Activated naive CD4-positive, alpha-beta T cell treated with anti-CD3 and anti-CD28 coated beads, Interleukin-2, amount 10 ng/mL, durations not matched to agents 7 days and 5 days (primary cell): ENCODE data around the gene TBX4.

Experiments
- CTCF ChIA-PET: fragments of 350-600 bp; sonication (Branson Sonifier 250); formaldehyde crosslinking; loops from one replicate; lab custom pipeline; 2021; ENCODE audit warnings: antibody characterized with exemption; lab: Charles Lee
- DNase-seq: peaks from one replicate; pipeline ENCODE4 v3.0.0-alpha.2; 2020
- H3K27ac Mint-ChIP-seq: one replicate; pipeline ENCODE4 v1.8.0; 2021; ENCODE audit warnings: mild to moderate bottlenecking, moderate library complexity, mixed read lengths
- H3K27me3 Mint-ChIP-seq: one replicate; pipeline ENCODE4 v1.8.0; 2021; ENCODE audit warnings: mild to moderate bottlenecking, mixed read lengths
- H3K36me3 Mint-ChIP-seq: one replicate; pipeline ENCODE4 v1.8.0; 2021; ENCODE audit warnings: mixed read lengths
- H3K4me1 Mint-ChIP-seq: one replicate; pipeline ENCODE4 v1.8.0; 2021; ENCODE audit warnings: mixed read lengths
- H3K4me3 Mint-ChIP-seq: one replicate; pipeline ENCODE4 v1.8.0; 2021; ENCODE audit warnings: mild to moderate bottlenecking, moderate library complexity, mixed read lengths
- H3K9me3 Mint-ChIP-seq: one replicate; pipeline ENCODE4 v1.8.0; 2021; ENCODE audit warnings: mixed read lengths

TBX4 gene

DNA sequence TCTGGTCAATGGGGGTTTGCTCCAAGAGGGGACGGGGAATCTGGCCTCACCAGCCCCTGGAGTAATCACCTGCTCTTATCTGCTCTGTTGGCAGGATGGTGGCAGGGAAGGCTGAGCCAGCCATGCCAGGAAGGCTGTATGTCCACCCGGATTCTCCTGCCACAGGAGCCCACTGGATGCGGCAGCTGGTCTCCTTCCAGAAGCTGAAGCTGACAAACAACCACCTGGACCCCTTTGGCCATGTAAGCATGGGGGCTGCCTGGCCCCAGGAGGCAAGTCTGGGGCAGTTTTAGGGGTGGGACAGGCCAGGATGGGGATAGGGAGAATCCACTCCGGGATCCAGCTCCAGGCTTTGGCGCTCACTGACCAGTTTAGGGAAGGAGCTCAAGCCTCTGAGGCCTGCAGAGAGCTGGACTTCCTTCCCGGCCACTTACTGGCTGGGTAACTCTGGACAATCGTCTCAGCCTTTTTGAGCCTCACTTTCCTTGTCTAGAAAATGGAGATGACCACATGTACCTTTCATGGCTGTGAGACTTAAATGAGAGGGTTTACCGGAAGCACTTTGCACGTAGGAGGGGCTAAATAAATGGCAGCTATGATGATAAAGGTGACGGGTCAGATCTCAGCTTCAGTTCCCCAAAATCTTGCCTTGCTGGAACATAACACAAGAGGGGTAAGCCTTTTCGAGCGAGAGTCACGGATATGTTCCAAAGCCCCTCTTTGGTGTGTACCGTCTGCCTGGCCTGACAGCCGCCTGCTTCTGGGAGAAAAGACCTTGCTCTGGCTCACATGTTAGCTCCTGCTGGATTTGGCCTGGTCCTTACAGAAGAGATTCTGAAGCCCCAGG, 15.4 kb downstream of the TBX4 start:
- Mint-ChIP-seq H3K4me1 (peaks cover 1% of the 10 kb centered on the region), H3K27ac (no peak overlapping the region), H3K9me3 (no peaks in the 10 kb centered on the region), H3K27me3 (peaks cover 68% of the 10 kb centered on the region), H3K36me3 (no peaks in the 10 kb centered on the region), H3K4me3 (no peak overlapping the region)
- no peak for DNase-seq
- CTCF ChIA-PET = interaction anchor here (0.6 to 2.2 kb wide), 4 partner anchors 22 to 512 kb away, joined by 3 to 7 read pairs (median 3); no protein-coding TSS in a partner anchor

DNA sequence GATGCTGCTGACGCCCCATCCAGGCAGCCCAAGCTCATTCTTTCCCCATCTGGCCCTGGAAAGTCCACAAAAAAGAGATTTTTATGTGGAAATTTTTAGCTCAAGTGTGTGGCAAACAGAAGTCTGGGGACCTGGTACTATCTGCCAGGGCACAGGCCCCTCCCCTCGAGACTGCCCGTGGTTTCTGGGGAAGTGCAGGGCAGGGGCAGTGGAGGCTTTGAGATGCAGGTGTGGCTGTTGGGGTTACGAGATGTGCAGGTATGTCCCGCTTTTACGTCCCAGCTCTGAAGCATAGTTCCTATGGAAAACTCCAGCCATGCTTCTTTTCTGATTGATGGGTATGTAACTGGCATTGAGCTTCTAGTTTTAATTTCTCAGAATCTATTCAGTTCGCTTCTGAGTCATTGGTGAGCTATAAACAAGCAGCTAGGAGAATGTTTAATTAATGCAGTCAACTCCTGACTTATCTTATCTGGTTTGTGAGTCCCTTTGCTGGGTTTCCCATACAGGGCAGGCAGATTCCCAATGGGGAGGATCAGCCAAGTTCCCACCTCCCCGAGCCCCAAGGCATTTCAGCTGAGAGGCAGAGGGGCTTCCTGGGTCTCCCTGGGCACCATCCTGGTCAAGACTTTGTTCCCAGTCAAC, 16.2 kb downstream of the TBX4 start:
- H3K36me3 Mint-ChIP-seq = no peaks in the 10 kb centered on the region
- no peak overlapping the region for H3K4me3 Mint-ChIP-seq
- no peak for DNase-seq
- H3K27ac Mint-ChIP-seq = no peak overlapping the region
- CTCF ChIA-PET = interaction anchor here (0.6 to 2.2 kb wide), 4 partner anchors 23 to 513 kb away, joined by 3 to 7 read pairs (median 3); no protein-coding TSS in a partner anchor
- H3K27me3 Mint-ChIP-seq = peaks cover 63% of the 10 kb centered on the region
- H3K9me3 Mint-ChIP-seq = no peaks in the 10 kb centered on the region
- no peaks in the 10 kb centered on the region for H3K4me1 Mint-ChIP-seq

DNA sequence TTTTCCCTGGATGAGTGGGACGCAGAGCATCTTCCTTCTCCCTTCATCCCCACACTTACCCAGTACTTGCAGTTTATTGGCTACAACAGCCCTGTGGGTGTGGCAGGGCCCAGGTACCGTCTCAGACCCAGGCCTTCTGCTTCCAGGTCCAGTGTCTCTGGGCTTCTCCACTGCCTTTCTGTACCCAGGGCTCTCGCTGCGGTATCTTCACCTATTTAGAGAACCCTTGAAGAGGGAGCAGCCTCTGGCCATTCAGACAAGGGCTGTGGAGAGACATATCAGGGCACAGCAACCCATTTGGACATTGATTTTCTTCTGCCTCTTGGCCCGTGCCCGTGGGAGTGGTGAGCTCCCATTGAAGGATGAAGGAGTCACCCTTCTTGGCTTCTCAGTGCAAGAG, 17.3 kb downstream of the TBX4 start:
- DNase-seq = no peak
- peaks cover 55% of the 10 kb centered on the region for H3K27me3 Mint-ChIP-seq

DNA sequence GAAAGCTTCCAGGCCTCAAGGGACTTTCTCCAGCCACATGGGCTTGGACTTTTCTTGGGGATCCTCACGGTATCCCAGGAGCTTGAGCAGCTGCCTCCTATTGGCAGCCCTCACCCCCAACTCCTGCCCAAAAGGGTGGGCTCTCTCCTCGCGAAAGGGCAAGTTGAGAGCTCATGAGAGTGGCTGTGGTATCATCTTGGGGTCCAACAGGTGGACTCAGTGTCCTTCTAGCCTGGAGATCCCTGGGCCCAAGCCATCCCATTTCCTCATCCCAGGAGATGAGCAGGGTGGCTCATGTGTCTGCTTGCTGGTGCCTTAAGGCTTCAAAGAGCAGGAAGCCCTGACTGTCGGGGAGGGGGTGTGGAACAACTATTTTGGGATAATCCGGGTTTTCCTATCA, 17.7 kb downstream of the TBX4 start:
- Mint-ChIP-seq H3K9me3 (no peaks in the 10 kb centered on the region), H3K36me3 (no peaks in the 10 kb centered on the region), H3K27ac (no peak overlapping the region), H3K4me1 (no peaks in the 10 kb centered on the region), H3K4me3 (no peak overlapping the region), H3K27me3 (peaks cover 53% of the 10 kb centered on the region)
- no peak for DNase-seq
- CTCF ChIA-PET = interaction anchor here (0.6 kb wide), 1 partner anchor 1524 kb away, joined by 3 read pairs; no protein-coding TSS in a partner anchor

More for the DNA sequence above, 17.3 kb downstream of the TBX4 start:
- H3K9me3 Mint-ChIP-seq = no peaks in the 10 kb centered on the region
- H3K4me1 Mint-ChIP-seq = no peaks in the 10 kb centered on the region
- CTCF ChIA-PET = interaction anchor here (0.6 kb wide), 1 partner anchor 1525 kb away, joined by 3 read pairs; no protein-coding TSS in a partner anchor
- H3K27ac Mint-ChIP-seq = no peak overlapping the region
- no peaks in the 10 kb centered on the region for H3K36me3 Mint-ChIP-seq
- H3K4me3 Mint-ChIP-seq = no peak overlapping the region

DNA sequence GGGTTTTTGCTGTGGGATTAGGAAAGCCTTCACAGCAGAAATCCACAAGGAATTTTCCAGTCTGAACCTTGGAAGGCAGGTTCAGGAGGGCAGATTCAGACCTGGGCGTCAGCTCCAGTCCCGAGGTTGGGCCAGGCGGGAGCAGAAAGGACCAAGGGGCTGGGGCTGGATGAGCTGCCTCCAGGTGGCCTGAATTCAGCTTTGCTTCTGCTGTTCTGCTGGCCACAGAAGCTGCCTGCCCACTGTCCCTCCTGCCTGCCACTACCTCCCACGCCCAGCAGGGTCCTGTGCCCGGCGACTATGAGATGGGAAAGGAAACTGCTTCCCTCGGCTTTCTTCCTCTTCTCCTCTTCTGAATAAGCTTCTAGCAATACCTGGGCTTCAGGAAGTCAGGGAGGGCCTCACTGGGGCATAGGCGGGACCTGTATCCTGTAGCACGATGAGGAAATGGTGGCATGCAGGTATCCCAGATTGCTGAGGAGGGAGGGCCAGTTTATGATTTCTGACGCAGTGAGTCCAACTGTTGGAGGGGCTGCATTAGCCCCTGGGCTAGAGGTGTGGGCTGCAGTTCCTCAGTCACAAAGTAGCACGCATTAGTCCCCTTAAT, 18.4 kb downstream of the TBX4 start:
- Mint-ChIP-seq H3K27ac (no peak overlapping the region), H3K36me3 (no peaks in the 10 kb centered on the region), H3K9me3 (no peaks in the 10 kb centered on the region), H3K4me3 (no peak overlapping the region), H3K27me3 (peaks cover 53% of the 10 kb centered on the region), H3K4me1 (no peaks in the 10 kb centered on the region)
- no peak for DNase-seq
- CTCF ChIA-PET = no interaction called here

DNA sequence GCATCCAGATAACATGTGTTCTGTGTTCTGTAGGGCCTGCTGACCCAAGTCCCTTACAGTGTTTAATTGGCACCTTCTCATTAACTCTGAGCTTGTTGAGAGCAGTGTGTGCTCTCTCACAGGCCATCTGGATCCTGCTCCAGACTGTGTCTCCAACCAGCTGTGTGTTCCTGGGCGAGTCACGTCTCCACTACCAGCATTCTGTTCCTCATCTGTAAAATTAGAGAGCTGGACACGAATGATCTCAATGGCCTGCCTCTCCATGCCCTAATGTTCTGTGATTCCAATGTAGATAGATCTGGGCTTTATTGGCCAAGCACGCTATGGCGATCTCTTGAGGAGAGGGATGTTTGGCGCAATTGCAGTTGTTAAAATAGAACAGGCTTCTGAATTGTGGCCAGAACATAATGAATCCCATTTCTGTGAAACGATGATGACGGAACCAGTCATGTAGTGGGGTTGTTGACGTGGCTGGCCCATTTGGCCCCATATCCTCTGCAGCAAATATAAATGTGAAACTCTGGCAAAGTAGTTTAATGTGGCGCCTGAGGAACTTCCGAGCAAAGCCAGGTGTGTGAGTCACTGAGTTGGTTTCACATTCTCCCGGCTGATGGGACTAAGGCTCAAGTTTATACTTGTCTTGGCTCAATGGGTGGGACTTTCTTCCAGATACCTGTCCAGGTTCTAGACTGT, 22.2 kb downstream of the TBX4 start:
- Mint-ChIP-seq H3K4me3 (no peak overlapping the region), H3K36me3 (no peaks in the 10 kb centered on the region), H3K27me3 (peaks cover 33% of the 10 kb centered on the region), H3K4me1 (no peaks in the 10 kb centered on the region), H3K9me3 (no peaks in the 10 kb centered on the region), H3K27ac (no peak overlapping the region)
- CTCF ChIA-PET = no interaction called here
- no peak for DNase-seq

DNA sequence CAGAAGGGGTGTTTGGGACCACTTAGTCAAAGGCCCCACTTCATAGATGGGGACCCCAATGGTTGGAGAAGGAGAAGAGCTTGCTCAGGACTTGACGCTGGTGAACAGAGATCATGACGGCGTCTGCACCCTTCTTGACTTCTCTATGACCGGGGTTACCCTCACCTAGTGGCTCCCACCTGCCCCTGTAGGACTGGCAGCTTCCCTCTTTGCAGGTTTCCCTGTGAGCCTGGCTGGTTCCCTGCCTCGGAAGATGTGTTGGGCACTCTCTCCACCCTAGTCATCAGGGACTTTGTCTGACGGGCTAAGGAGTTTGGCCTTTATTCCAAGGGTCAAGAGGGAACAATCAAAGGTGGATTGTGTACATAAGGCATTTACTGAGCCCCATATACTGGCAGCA, 22.7 kb downstream of the TBX4 start:
- Mint-ChIP-seq H3K27me3 (peaks cover 32% of the 10 kb centered on the region), H3K4me3 (no peak overlapping the region), H3K4me1 (no peaks in the 10 kb centered on the region), H3K27ac (peak overlapping the region; percentile 64), H3K36me3 (no peaks in the 10 kb centered on the region), H3K9me3 (no peaks in the 10 kb centered on the region)
- CTCF ChIA-PET = no interaction called here
- DNase-seq = no peak

DNA sequence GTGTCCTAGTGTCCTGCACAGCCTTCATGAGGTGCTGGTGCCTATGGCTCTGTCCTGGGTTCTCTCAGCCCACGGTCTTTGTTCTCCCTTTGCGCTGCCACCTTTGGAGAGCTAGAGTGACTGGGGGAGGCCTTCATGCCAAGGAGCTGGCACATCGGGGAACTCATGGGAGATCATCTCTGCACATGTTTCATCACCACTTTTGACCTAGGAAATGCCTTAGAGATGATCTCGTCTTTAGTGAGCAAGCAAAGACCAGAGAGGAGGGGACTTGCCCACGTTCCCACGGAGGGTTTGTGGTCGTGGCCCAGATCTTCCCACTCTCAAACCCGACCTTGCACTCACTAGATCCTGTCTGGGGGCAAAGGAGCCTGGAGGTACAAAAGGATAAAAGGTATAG, 23.5 kb downstream of the TBX4 start:
- CTCF ChIA-PET = no interaction called here
- Mint-ChIP-seq H3K4me3 (no peak overlapping the region), H3K36me3 (no peaks in the 10 kb centered on the region), H3K9me3 (no peaks in the 10 kb centered on the region), H3K4me1 (no peaks in the 10 kb centered on the region), H3K27ac (no peak overlapping the region), H3K27me3 (peaks cover 28% of the 10 kb centered on the region)
- DNase-seq = no peak

DNA sequence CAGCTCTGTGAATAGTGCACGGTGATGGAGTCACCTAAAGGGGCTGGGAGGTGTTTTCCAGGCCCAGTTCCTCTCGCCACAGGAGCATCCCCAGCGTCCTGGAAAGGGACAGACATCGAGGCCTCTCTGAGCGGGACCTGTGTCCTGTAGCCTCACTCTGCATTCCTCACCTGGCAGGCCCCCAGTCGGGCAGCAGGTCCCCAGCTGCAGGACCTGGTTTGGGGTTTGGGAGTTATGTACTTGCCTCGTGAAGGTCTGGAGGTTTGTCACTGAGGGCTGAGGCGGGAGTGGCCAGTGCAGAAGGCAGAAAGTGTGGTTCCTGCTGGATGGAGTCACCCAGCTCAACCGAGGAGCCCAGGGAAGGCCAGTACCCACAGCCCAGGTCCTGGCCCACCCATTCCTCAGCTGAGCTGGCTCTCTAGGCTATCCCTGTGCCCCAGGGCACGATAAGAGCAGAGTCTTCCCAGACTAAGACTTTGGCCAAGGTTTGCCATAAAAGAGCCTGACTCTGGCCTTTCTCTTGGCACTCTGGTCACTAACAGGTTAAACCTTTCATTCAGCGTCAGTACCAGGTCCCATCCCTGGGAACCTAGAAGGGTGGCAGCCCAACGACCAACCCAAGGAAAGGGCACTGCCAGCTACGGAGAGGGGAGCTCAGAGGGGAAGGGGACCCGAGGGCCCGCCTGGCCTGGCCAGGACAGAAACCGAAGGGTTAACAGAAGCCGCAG, 24.4 kb downstream of the TBX4 start:
- Mint-ChIP-seq H3K36me3 (no peaks in the 10 kb centered on the region), H3K4me1 (no peaks in the 10 kb centered on the region), H3K27ac (no peak overlapping the region), H3K9me3 (no peaks in the 10 kb centered on the region), H3K4me3 (no peak overlapping the region), H3K27me3 (peaks cover 25% of the 10 kb centered on the region)
- no peak for DNase-seq
- CTCF ChIA-PET = no interaction called here

DNA sequence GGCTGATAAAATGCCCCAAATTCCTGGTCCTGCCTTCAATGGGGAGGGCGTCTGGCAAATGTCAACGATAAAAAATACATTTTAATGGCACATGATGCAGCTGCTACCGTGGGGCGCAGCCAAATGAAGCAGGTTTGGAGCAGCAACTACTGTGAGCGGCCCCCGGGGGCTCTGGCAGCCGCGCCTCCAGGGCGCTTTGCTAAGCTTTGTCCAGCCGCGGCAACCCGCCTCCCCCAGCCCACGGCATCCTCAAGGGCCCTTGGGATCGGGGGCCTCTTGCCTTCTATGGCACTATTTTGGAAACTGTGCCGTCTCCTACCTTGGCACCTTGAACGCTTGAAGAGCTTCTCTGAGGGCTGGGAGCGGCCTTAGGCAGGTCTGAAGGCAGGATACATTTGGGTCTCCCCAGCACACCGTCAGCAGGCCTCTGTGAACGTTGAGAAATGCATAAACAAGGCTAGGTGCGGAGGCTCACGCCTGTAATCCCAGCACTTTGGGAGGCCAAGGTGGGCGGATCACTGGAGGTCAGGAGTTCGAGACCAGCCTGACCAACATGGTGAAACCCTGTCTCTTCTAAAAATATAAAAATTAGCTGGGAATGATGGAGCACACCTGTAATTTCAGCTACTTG, 25.1 kb downstream of the TBX4 start:
- Mint-ChIP-seq H3K27ac (no peak overlapping the region), H3K36me3 (no peaks in the 10 kb centered on the region), H3K27me3 (peaks cover 25% of the 10 kb centered on the region), H3K9me3 (no peaks in the 10 kb centered on the region), H3K4me1 (no peaks in the 10 kb centered on the region), H3K4me3 (no peak overlapping the region)
- CTCF ChIA-PET = no interaction called here
- DNase-seq = no peak

DNA sequence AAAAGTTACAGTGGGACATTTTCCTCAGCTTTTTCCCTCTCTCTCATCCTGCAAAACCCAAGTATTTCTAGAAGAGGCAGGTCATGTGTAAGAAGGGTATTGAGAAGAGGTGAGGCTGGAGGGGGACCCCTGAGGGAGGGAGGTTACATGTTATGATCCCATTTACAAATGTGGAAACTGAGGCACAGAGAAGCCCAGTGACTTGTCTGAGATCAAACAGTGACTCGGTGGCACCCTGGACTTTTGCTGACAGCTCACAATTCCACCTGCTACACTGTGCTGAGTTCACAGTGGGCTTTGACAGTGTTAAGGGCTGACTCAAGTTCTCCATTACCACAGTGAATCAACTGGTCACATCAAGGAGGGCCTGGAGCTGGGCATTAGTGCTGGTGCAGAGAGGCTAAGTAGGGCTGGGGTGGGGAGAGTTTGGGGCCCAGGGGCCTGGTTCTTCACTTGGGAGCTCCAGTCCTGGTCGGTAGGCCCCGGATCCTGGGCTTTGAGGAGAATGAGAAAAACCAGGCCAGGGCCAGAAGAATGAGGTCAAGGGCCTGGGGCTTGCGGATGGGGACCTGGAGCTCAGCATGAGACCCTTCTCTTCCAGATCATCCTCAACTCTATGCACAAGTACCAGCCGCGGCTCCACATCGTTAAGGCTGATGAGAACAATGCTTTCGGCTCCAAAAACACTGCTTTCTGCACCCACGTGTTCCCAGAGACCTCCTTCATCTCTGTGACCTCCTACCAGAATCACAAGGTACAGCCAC, 26.0 kb downstream of the TBX4 start:
- no peak for DNase-seq
- Mint-ChIP-seq H3K4me3 (no peak overlapping the region), H3K9me3 (no peaks in the 10 kb centered on the region), H3K36me3 (no peaks in the 10 kb centered on the region), H3K27me3 (peaks cover 27% of the 10 kb centered on the region), H3K4me1 (no peaks in the 10 kb centered on the region), H3K27ac (no peak overlapping the region)
- CTCF ChIA-PET = no interaction called here

DNA sequence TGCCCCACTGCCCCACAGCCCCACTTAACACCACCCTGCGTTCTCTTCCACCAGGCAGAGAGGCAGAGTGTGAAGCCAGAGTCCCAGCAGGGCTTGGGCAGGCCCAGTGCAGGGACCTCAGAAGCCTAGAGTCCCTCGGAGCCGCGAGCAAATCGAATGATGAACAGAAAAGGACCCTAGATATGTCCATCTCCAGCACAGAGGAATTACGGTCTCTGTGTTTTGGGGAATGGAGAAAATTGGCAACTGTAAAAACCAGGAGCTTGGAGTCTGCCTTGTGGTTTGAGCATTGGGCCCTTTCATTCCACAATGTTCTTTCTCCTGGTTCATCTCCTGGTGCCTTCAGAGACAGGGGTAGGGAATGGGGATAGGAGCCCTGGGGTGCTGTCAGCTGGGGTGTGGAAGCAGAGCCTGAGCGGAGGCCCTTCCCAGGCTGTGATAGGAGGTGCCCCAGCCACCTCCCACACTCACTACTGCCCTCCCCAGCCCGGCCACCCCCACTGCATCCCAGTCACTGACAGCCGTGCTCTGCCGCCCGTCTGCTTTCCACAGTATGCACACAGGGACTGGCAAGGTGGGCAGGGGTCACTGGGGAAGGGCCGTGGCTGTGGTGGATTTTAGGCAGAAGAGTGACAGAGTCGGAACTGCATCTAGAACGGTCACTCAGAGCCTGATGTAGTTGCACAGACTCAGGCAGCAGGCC, 26.7 kb downstream of the TBX4 start:
- Mint-ChIP-seq H3K9me3 (no peaks in the 10 kb centered on the region), H3K36me3 (no peaks in the 10 kb centered on the region), H3K27ac (no peak overlapping the region), H3K4me3 (no peak overlapping the region), H3K4me1 (no peaks in the 10 kb centered on the region), H3K27me3 (peaks cover 27% of the 10 kb centered on the region)
- DNase-seq = no peak
- CTCF ChIA-PET = no interaction called here
